ENCODE measurements around the gene AP1G2.

Gene AP1G2

GRCh38 chr14:23536494-23536893 lies 31.1 kb downstream of the AP1G2 start:
- DNase-seq: no peak

DNA sequence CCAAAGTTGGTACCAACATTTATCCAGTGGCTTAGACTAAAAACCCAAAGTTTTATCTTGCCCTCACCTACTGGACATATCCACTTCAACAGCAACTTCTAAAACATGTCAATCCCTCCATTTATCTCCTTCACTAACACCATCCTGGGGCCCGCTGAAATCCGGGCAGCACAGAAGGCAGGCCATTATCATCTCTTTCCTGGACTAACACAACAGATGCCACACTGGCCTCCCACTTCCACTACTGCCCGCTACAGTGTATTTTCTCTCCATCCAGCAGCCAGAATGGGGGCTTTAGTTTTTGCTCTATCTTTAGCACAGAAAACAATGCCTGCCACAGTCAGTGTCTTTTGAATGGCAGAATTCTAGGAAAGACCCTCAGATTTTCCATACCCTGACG lies 31.6 kb downstream of the AP1G2 start:
- DNase-seq: no peak

DNA sequence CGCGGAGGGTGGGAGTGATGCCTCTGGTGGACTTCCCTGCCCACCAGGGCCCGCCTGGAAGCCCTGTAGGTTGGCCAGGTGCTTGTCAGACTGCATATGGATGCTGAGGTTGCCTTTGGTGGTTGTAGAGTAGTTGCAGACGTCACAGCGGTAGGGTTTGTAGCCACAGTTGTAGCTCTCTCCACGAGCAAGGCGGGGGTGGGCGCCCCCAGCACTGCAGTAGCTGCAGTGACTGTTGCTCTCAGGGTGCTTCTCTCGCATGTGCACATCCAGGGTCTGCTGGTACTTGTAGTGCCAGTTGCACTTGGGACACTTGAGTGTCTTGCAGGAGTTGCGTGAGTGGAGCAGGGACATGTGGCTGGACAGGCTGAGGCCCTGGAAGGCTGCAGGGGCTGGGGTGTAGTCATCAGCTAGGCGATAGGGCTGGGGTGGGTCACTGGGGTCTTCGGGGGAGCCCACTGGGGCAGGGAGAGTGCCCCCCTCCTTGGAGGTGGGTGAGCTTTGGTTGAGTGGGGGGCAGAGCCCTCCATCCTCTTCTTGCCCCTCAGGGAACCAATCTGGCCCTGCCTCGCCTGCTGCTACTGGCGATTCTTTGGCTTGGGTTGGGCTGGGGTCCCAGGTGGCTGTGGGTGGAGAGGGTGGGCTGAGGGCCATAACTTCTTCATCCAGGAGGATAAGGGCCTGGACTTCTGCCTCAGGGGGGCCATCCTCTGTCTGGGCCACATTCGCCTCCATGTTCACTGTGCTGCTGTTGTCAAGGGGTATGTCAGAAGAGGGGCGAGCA lies 33.7 kb downstream of the AP1G2 start:
- no peak for DNase-seq

GRCh38 chr14:23532658-23533057 lies 34.9 kb downstream of the AP1G2 start:
- DNase-seq: no peak

GRCh38 chr14:23531391-23531790 lies 36.2 kb downstream of the AP1G2 start:
- no peak for DNase-seq

GRCh38 chr14:23530375-23531055 lies 37.1 kb downstream of the AP1G2 start:
- no peak for DNase-seq

GRCh38 chr14:23529016-23529415 lies 38.6 kb downstream of the AP1G2 start:
- DNase-seq: no peak

DNA sequence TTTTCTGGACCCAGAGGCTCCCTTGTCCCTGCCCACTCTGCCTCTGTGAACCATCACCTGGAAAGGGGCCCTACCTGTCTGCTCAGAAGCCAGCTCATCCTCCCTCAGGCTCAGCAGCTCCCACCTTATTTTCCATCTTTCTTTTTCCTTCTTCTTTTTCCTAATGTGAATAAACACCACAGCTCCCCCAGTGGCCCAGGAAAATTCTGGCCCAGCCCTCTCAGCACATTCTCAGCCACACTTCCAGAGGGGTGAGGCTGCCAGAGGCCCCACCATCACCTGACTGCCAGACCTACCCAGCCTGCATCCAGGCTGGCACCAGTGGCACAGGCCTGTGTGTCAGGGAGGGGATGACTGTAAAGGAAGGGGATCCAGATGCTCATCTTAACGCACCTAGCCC lies 39.0 kb downstream of the AP1G2 start:
- DNase-seq: no peak

- DNase-seq: no peak
Measured at GRCh38 chr14:23525611-23526010, 42.0 kb downstream of the AP1G2 start.

DNA sequence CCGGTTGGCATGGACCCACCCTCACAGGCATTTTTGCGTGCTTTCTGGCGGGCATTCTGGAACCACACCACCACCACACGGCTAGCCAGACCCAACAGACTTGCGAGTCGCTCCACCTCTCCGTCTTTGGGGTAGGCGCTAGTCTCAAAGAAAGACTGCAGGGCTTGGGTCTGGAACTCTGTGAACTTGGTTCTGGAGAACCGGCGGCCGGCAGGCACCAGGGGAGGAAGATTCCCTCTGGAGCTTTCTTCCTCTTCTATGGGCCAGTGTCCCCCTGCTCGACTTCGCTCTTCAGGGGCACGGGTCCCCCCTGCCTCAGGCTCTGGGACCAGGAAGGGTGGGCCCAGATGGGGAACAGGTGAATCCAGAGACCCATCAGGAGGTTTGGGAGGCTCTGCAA lies 42.6 kb downstream of the AP1G2 start:
- no peak for DNase-seq

GRCh38 chr14:23523229-23524016 lies 44.2 kb downstream of the AP1G2 start:
- no peak for DNase-seq

GRCh38 chr14:23522643-23523198 lies 44.9 kb downstream of the AP1G2 start:
- DNase-seq: no peak

GRCh38 chr14:23521785-23522640 lies 45.6 kb downstream of the AP1G2 start:
- DNase-seq: no peak

GRCh38 chr14:23520899-23521533 lies 46.6 kb downstream of the AP1G2 start:
- no peak for DNase-seq

DNA sequence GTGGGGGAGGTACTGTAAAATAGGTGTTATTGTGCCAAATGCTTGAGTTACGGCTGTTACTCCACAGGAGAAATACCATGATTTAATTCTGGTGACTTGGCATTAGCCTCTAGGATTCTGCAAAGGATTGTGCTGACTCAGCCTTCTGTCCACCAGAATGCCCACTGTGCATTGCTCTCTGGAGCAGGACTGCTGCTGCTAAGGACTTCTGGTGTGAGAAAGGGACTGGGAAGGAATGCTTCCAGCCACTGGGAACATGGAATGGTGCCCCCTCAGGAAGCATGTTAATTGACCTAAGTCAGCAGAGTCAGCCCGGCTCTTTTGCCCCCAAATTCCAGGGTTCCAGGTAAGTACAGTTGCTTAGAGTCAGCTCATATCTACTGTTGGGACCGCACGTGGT lies 48.9 kb downstream of the AP1G2 start:
- no peak for DNase-seq

DNA sequence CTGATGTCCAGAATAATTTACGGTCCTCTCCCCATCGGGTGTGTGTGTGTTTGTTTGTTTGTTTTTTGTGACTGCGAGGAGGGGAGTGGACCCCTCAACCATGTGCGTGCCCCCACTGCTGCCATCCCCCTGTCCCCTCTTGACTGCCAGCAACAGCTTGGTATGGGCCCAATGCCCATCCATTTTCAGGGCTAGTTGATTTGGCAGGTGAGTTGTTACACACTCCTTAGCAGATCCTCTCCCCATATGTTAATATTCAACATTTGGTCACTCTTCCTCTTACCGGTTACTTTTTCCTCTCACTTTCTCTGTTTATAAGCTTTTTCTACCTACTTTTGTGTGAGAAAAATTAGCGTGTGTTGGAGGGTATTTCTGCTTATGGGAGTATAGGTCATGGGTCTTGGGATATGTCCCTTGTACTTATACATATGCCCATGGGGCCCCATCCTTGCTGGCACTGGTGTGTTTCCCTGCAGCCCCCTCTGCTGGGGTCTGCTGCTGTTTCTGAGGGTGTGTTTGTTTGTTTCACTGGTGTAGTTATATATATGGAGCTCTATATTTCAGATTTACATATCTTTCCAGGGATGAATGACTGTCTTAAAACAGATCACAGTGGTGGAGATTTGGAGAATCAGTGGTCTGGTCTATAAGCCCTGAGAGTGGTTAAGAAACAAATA lies 49.8 kb downstream of the AP1G2 start:
- no peak for DNase-seq

DNA sequence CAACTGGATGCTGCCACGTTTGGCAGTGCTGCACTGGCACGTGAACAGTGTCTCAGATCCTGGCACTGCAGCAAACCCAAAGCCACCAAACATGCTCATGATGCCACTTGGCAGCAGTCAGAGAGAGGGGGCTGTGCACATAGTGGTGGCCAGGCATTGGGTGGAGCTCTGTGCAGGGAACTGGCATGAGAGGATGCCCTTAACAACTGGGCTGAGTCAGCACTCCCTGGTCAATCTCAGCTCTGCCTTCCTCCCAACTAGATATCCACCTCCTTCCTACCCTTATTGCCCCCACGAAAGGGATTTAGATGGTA lies 53.0 kb downstream of the AP1G2 start:
- DNase-seq: no peak

GRCh38 chr14:23513818-23514643 lies 53.6 kb downstream of the AP1G2 start:
- DNase-seq: no peak

GRCh38 chr14:23513005-23513817 lies 54.4 kb downstream of the AP1G2 start:
- no peak for DNase-seq

- DNase-seq: peak; percentile 34
Measured at GRCh38 chr14:23512156-23512555, 55.4 kb downstream of the AP1G2 start.
